VCaP (cell line): ENCODE data around the gene GLS.
"Not testable (repeated sequence)": the region's sequence is repeated elsewhere in the genome, so short reads cannot be mapped to it uniquely, and the experiment has no call there.

Experiments
- H3K27ac ChIP-seq: fragments of 450-650 bp; 2 replicates; pipeline ENCODE4 v1.5.1; 2017
- TF ChIP-seq, protein P1 (sequence below): fragments of 450-650 bp; conservative IDR thresholded peaks from 2 replicates; pipeline ENCODE4 v1.5.1; 2017; ENCODE audit warnings: mild to moderate bottlenecking, moderate library complexity

The GLS gene

DNA sequence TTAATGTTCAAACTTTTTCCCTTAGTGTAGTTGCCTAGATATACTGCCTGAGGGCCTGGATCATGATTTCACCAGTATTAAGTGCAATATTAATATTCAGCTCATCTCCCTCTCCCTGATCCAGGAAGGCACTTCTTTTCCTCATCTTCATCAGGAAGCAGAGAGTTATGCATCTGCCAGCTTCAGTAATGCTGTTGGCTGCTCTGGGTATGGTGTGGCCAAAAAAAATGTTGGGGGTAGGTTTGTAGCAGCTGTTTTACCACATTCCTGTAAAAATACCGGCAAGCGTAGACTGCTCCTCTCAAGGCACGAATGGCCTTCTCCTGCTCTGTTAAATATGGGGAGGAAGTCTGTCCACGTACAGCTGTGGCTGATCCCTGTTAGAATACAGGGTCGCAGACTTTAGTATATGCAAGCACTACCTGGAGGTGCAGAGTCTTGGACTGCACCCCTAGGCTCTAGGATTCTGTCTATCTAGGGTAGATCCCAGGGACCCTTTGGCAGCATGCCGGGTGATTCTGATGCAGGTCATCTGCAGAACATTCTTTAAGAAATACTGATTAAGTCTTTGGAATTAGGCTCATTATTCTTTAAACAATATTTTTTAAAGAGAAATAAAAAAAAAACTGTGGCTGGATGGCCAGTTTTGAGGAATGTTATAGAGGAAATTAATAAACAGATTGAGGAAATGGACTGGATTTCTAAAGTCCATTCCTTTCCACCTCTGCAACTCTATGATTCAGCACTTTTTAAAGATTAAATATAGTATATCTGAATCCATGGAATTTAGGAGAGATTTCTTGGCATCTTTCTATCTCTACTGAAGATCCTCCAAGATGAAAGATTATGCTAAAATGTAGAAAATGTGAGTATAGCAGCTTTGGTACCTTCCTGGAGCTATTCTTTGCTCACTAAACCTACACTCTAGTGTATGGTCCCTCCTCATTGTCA is 21.0 kb upstream of the GLS start:
- TF ChIP-seq, protein P1, sequence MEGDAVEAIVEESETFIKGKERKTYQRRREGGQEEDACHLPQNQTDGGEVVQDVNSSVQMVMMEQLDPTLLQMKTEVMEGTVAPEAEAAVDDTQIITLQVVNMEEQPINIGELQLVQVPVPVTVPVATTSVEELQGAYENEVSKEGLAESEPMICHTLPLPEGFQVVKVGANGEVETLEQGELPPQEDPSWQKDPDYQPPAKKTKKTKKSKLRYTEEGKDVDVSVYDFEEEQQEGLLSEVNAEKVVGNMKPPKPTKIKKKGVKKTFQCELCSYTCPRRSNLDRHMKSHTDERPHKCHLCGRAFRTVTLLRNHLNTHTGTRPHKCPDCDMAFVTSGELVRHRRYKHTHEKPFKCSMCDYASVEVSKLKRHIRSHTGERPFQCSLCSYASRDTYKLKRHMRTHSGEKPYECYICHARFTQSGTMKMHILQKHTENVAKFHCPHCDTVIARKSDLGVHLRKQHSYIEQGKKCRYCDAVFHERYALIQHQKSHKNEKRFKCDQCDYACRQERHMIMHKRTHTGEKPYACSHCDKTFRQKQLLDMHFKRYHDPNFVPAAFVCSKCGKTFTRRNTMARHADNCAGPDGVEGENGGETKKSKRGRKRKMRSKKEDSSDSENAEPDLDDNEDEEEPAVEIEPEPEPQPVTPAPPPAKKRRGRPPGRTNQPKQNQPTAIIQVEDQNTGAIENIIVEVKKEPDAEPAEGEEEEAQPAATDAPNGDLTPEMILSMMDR, result no peak
- no peak overlapping the region for H3K27ac ChIP-seq

GRCh38 chr2:190860985-190861680 is 19.5 kb upstream of the GLS start:
- TF ChIP-seq, protein P1, result no peak
- H3K27ac ChIP-seq, result no peak overlapping the region

DNA sequence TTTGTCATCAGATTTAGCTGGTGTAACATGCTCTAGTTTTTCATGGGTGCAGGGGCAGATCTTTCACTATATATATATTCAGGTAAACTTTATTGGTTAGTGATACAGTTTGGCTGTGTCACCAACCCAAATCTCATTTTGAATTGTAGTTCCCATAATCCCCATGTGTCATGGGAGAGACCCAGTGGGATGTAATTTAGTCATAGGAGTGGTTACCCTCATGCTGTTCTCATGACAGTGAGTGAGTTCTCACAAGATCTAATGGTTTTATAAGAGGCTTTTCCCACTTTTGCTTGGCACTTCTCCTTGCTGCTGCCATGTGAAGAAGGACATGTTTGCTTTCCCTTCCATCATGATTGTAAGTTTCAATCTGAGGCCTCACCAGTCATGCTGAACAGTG is 18.5 kb upstream of the GLS start:
- not testable (repeated sequence) for H3K27ac ChIP-seq

- TF ChIP-seq, protein P1, result no peak
- no peak overlapping the region for H3K27ac ChIP-seq
These were observed 18.0 kb upstream of the GLS start for GRCh38 chr2:190862571-190862991.

DNA sequence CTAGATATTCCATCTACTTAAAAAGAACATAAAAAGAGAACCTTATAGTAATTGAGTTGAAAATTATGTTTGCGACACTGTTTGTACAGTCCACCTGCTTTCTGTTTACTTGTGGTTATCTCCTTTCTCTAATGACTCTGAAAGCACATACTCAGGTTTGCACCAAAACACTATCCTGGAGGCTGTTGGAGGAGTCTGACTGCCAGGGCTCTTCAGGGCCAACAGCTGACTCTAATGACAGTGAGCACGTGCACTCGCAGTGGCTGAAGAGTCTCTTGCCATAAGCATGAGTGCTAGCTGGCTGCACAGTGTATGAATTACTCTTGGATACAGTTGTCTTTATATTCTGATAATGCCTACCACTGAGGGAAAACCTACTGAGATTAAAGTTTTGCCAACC is 16.7 kb upstream of the GLS start:
- TF ChIP-seq, protein P1, result no peak
- no peak overlapping the region for H3K27ac ChIP-seq

- TF ChIP-seq, protein P1, result no peak
- no peak overlapping the region for H3K27ac ChIP-seq
These were observed 16.2 kb upstream of the GLS start for GRCh38 chr2:190864375-190864774.

- TF ChIP-seq, protein P1, result no peak
- H3K27ac ChIP-seq, result no peak overlapping the region
These were observed 13.4 kb upstream of the GLS start for GRCh38 chr2:190867212-190867611.
